DOHH2 (cell line): ENCODE results near the gene SIVA1.

Source experiments
- H3F3A ChIP-seq: fragments of 200-600 bp; sonication (generic), shearing (Covaris generic); 2 replicates; pipeline ENCODE4 v1.6.0; 2016; ENCODE audit warnings: antibody characterized with exemption, mild to moderate bottlenecking; ENCODE audit not compliant: control insufficient read depth, insufficient read depth
- H3K27ac ChIP-seq: fragments of 200-600 bp; sonication (generic); 2 replicates; pipeline ENCODE4 v1.5.1; 2014; ENCODE audit warnings: low read depth, mild to moderate bottlenecking, low read length, moderate library complexity
- H3K27me3 ChIP-seq: fragments of 200-600 bp; sonication (generic); 2 replicates; pipeline ENCODE4 v1.6.1; 2014; ENCODE audit warnings: mild to moderate bottlenecking, low read length, mixed read lengths; ENCODE audit not compliant: control insufficient read depth
- H3K36me3 ChIP-seq: fragments of 200-600 bp; sonication (generic); 2 replicates; pipeline ENCODE4 v1.6.1; 2014; ENCODE audit warnings: mild to moderate bottlenecking, low read length, moderate library complexity, mixed read lengths; ENCODE audit not compliant: control insufficient read depth
- H3K4me1 ChIP-seq: fragments of 200-600 bp; sonication (generic); 2 replicates; pipeline ENCODE4 v1.6.1; 2014; ENCODE audit warnings: mild to moderate bottlenecking, low read length, mixed read lengths; ENCODE audit not compliant: control insufficient read depth
- H3K4me2 ChIP-seq: fragments of 200-600 bp; sonication (generic); 2 replicates; pipeline ENCODE4 v1.6.0; 2014; ENCODE audit warnings: mild to moderate bottlenecking, low read length, moderate library complexity
- H3K4me3 ChIP-seq: fragments of 200-600 bp; sonication (generic); 2 replicates; pipeline ENCODE4 v1.5.1; 2014; ENCODE audit warnings: mild to moderate bottlenecking, low read length, mixed read lengths
- H3K79me2 ChIP-seq: fragments of 200-600 bp; sonication (generic); 2 replicates; pipeline ENCODE4 v1.6.1; 2014; ENCODE audit warnings: mild to moderate bottlenecking, low read length, mixed read lengths; ENCODE audit not compliant: control insufficient read depth
- H3K9me2 ChIP-seq: fragments of 200-600 bp; sonication (generic); replicated peaks from 2 replicates; pipeline ENCODE4 v1.6.1; 2014; ENCODE audit warnings: mild to moderate bottlenecking, low read length, mixed read lengths; ENCODE audit not compliant: control insufficient read depth
- H3K9me3 ChIP-seq: fragments of 200-600 bp; sonication (generic); 2 replicates; pipeline ENCODE4 v1.6.1; 2014; ENCODE audit warnings: antibody characterized with exemption, low read length, mixed read lengths; ENCODE audit not compliant: control insufficient read depth, insufficient read depth
- H4K20me1 ChIP-seq: fragments of 200-600 bp; sonication (generic); 2 replicates; pipeline ENCODE4 v1.6.0; 2014; ENCODE audit warnings: low read depth, mild to moderate bottlenecking, antibody characterized with exemption, low read length, moderate library complexity; ENCODE audit not compliant: control insufficient read depth, insufficient read depth
- CTCF ChIP-seq: fragments of 200-600 bp; sonication (generic); IDR thresholded peaks from one replicate; pipeline ENCODE4 v1.5.1; 2014; ENCODE audit warnings: antibody characterized with exemption, mild to moderate bottlenecking, low read depth, low read length; ENCODE audit not compliant: poor library complexity, severe bottlenecking
- EZH2phosphoT487 ChIP-seq: fragments of 200-600 bp; sonication (generic); IDR thresholded peaks from 2 replicates; pipeline ENCODE4 v1.6.1; 2017; ENCODE audit warnings: borderline replicate concordance, mild to moderate bottlenecking, antibody characterized with exemption, low read length, moderate library complexity, mixed read lengths

SIVA1 gene

GRCh38 chr14:104785708-104786080 lies 32.7 kb downstream of the SIVA1 start:
- no peak overlapping the region for H3K4me2 ChIP-seq
- H3K36me3 ChIP-seq, result peaks cover 24% of the 10 kb centered on the region

GRCh38 chr14:104786091-104786586 lies 33.2 kb downstream of the SIVA1 start:
- H3K27me3 ChIP-seq, result no peaks in the 10 kb centered on the region
- no peaks in the 10 kb centered on the region for H3K4me1 ChIP-seq
- TF ChIP-seq EZH2phosphoT487 (no peak), CTCF (no peak)
- peaks cover 31% of the 10 kb centered on the region for H3K79me2 ChIP-seq
- H3K4me2 ChIP-seq, result no peak overlapping the region
- H3K36me3 ChIP-seq, result peaks cover 28% of the 10 kb centered on the region
- no peaks in the 10 kb centered on the region for H3F3A ChIP-seq
- no peaks in the 10 kb centered on the region for H4K20me1 ChIP-seq
- H3K27ac ChIP-seq, result no peak overlapping the region
- H3K9me2 ChIP-seq, result no peaks in the 10 kb centered on the region
- H3K9me3 ChIP-seq, result no peaks in the 10 kb centered on the region
- no peak overlapping the region for H3K4me3 ChIP-seq

More at GRCh38 chr14:104785708-104786080, 32.7 kb downstream of the SIVA1 start:
- no peaks in the 10 kb centered on the region for H3K4me1 ChIP-seq
- H3K9me3 ChIP-seq, result no peaks in the 10 kb centered on the region
- no peak overlapping the region for H3K4me3 ChIP-seq
- peaks cover 26% of the 10 kb centered on the region for H3K79me2 ChIP-seq
- no peaks in the 10 kb centered on the region for H4K20me1 ChIP-seq
- H3K9me2 ChIP-seq, result no peaks in the 10 kb centered on the region
- H3K27me3 ChIP-seq, result no peaks in the 10 kb centered on the region
- H3K27ac ChIP-seq, result no peak overlapping the region
- TF ChIP-seq EZH2phosphoT487 (no peak), CTCF (no peak)
- H3F3A ChIP-seq, result no peaks in the 10 kb centered on the region

GRCh38 chr14:104786726-104787675 lies 34.1 kb downstream of the SIVA1 start:
- H3K36me3 ChIP-seq, result peaks cover 35% of the 10 kb centered on the region
- H3K4me1 ChIP-seq, result no peaks in the 10 kb centered on the region
- H3K27ac ChIP-seq, result no peak overlapping the region
- H3K4me3 ChIP-seq, result no peak overlapping the region
- H3K79me2 ChIP-seq, result peaks cover 39% of the 10 kb centered on the region
- no peaks in the 10 kb centered on the region for H3K9me2 ChIP-seq
- H3K27me3 ChIP-seq, result no peaks in the 10 kb centered on the region
- H4K20me1 ChIP-seq, result no peaks in the 10 kb centered on the region
- H3K4me2 ChIP-seq, result no peak overlapping the region
- TF ChIP-seq EZH2phosphoT487 (no peak), CTCF (no peak)
- no peaks in the 10 kb centered on the region for H3K9me3 ChIP-seq
- no peaks in the 10 kb centered on the region for H3F3A ChIP-seq
